GM12891 (cell line): ENCODE measurements around the gene OR10H2.

Experiments used
- POLR2A ChIP-seq: IDR thresholded peaks from 2 replicates; pipeline ENCODE4 v1.6.1; 2011; ENCODE audit warnings: low read depth, low read length, control low read depth
- POLR2AphosphoS5 ChIP-seq: IDR thresholded peaks from 2 replicates; pipeline ENCODE4 v1.6.1; 2011; ENCODE audit warnings: low read depth, low read length, control low read depth

DNA sequence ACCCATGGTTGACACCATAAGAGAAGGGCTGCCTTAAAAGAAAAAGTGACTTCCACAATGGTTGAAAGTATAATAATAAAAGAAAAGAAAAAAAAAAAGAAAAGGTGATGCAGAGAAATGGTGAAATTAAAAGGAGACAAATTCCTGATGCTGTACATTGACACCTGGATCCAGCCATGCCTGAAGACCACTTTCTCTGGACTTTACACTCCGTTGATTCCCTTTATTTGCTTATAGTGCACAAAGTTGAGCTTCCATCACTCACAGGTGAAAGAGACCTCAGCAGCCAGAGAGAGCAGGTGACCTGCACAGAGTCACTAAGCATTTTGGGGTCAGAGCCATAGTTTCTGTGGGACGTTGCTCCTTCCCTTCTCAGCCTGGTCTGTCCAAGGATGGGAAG is 47.4 kb downstream of the OR10H2 start:
- TF ChIP-seq POLR2AphosphoS5, result no peak
- no peak for TF ChIP-seq POLR2A
